GM21619 (cell line): ENCODE data around the gene ENAM.
"Not testable (repeated sequence)": the region's sequence is repeated elsewhere in the genome, so short reads cannot be mapped to it uniquely, and the experiment has no call there.

Experiments used
- ATAC-seq: cut with Tn5 transposase; IDR thresholded peaks from one replicate; pipeline ENCODE4 v1.9.1; 2021; ENCODE audit not compliant: unreplicated experiment

Gene ENAM

GRCh38 chr4:70623323-70623722 lies 5.2 kb upstream of the ENAM start:
- ATAC-seq = no peak

- no peak for ATAC-seq
Measured at GRCh38 chr4:70624226-70624793, 4.2 kb upstream of the ENAM start.

GRCh38 chr4:70627620-70628019 lies 924 bp upstream of the ENAM start:
- ATAC-seq = no peak

DNA sequence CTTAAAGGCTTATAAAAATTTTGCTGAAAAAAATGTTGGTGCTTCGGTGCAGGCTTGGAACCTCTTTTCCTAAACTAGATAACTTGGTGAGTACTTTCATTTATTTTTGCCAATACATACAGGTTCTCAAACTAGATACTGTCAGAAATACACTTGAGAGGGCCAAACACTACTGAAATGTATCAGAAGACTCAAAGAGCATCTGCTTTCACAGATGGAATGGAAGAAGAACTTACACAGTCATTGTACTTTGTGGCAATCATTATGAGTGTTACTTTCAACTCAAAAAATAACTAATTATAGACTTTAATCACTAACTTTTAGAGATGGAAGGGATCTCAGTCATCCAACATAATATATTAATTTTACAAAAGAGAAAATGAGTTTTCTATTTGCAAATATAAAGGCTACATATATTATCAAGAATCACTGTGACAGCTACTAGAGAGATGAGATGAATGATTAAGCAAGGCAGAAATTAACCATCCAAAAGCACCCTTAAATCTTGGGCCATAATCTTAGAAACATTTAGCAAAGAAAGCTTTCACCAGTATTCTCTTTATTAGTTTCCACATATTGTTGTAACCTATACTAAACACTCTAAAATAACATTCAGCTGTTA lies 1.0 kb downstream of the ENAM start:
- ATAC-seq = no peak

GRCh38 chr4:70630162-70630561 lies 1.6 kb downstream of the ENAM start:
- no peak for ATAC-seq

GRCh38 chr4:70632028-70632427 lies 3.5 kb downstream of the ENAM start:
- ATAC-seq = no peak

DNA sequence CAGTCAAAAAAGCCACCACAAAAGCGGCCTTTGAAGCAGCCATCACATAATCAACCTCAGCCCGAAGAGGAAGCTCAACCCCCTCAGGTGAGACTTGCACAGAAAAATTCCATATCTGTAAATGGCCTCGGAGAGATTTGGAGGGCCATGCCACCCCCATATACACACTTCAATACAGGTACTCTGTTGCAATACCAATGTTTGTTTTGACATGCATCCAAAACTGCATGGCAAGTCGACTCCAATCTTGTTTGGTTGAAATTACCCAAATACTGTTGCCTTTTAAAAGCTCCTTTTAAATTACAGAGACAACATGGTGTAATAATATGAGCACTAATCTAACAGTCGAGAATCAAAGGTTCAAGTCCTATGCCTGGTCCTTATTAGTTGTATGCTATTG lies 5.9 kb downstream of the ENAM start:
- no peak for ATAC-seq

- ATAC-seq = peak; percentile 69
Measured at GRCh38 chr4:70637239-70637913, 8.8 kb downstream of the ENAM start.

DNA sequence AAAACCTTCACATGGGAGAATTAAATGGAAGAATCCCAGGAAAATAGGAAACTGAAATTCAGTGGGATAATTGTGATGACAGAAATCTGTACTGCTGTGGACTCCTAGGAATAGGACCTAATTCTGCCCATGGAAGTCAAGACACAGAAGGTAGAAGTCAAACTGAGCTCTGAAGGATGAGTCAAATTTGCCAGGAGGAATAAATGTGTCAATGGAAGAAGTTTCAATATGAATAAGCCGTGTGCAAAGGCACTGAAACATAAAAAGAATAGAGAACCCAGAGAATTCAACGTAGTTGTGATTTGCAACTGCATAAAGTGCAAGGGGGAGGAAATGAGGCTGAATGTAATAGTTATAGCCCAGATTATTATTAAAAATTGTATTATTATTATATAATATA lies 11.6 kb downstream of the ENAM start:
- no peak for ATAC-seq

GRCh38 chr4:70650741-70651140 lies 22.2 kb downstream of the ENAM start:
- ATAC-seq = not testable (repeated sequence)

DNA sequence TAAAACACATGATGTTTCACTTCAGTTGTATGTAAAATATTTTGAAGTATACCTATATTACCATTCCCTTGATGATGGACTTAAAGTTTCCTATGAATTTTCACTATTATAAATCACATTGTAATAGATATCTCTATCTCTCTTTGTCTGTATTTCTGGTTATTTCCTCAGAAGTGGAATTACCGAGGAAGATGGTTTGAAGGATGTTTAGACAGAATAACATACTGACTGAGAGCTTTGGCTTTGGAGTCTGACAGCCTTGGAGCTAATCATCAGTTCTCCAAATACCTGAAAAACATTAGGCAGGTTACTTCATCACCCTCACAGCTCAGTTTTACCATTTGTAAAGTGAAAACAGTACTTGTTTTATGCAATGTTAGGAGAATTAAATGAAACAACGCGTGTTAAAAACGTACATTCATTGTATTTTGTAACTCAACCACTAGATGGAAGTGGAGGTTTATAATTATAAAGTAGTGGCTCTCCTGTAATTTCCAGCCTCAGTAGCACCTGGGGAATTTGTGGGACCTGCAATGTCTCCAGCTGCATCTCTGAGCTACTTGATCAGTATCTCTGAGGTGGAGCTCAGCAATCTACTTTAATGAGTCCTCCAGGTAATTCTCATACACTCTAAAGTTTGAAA lies 23.4 kb downstream of the ENAM start:
- no peak for ATAC-seq

GRCh38 chr4:70654605-70655011 lies 26.1 kb downstream of the ENAM start:
- no peak for ATAC-seq

- no peak for ATAC-seq
Measured at GRCh38 chr4:70657326-70657725, 28.8 kb downstream of the ENAM start.

GRCh38 chr4:70658418-70658817 lies 29.9 kb downstream of the ENAM start:
- ATAC-seq = no peak

- ATAC-seq = no peak
Measured at GRCh38 chr4:70660106-70660505, 31.6 kb downstream of the ENAM start.

GRCh38 chr4:70661309-70661922 lies 32.9 kb downstream of the ENAM start:
- peak; percentile 88 for ATAC-seq

DNA sequence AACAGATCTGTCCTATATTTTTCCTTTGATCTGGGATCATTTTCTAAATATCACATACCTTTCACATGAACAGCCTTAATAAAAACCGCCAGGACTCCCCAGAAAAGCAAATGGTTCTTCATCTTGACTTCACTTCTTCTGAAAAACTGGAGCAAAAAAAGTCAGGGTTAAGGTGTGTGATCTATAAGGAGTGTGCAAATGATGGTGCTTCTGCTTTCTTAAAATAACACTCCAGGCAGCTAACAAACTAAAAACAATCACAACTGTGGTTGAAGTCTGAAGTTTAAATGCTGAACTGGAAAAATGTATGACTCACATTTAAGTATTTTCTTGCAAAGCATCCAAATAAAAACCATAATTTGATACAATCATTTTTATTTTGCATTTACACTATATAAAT lies 37.8 kb downstream of the ENAM start, which contains the start of gene JCHAIN:
Gene JCHAIN (minus strand): TSS at position 140 of the 400 bp plus-strand sequence. CDS start 18 bp downstream, at position 122.
- ATAC-seq = no peak

DNA sequence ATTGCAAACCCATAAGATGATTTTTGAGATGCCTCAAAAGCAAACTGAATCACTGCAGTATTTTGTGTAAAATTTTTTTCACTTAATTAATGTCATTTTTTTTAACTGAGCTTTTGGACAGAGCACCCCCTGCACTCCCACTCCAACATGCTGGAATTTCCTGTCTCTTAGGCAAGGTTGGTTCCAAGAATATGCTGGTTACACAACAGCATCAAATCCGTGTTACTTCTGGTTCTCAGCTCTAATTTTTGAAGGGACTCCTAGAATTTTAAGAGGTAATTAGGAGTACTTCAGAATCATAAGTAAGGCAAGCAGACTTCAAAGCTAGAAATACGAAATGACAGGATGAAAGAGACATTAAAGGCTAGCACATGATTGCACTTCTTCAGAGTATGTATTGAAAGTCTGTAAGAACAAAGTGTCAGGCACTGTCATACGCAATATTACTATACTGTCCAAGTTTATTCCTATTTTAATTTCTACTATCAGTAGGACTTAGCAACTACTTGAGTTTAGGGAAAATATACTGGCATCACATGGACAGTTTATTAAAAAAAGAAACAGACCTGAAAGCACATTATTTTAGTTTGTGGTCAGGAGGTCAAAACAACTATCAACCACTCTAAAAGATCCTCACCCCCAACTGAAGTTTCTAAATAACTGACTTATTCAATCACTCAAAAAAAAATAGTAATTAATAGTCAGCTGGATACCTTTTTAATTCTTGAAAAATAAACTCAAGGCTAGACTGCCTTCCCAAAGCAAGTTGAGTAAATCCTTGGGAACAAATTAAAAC lies 39.4 kb downstream of the ENAM start:
- ATAC-seq = peak; percentile 49

GRCh38 chr4:70670332-70671014 lies 41.9 kb downstream of the ENAM start:
- ATAC-seq = no peak

GRCh38 chr4:70671091-70671490 lies 42.5 kb downstream of the ENAM start:
- ATAC-seq = no peak
